Uterus (tissue), 4 donors: ENCODE measurements around the gene DEPDC1. TPM values are rescaled to one million over a fixed set of nuclear protein-coding genes. Genes with fewer than 3 reads are reported as not detected.

Experiments used
- DNase-seq, 2 donors: peaks; one replicate each; pipeline ENCODE4 v3.0.0-alpha.2; 2019 to 2020
- H3K27ac ChIP-seq, 2 donors: fragments of 200-600 bp; sonication (generic); 1 replicate in 1 of 2; 2 replicates in 1 of 2; pipeline ENCODE4 v1.5.1; 2016 to 2018
- H3K27me3 ChIP-seq, 2 donors: fragments of 200-600 bp; sonication (generic); one replicate each; pipeline ENCODE4 v1.5.1; 2018 to 2019; ENCODE audit warnings: control low read depth in 1 of 2
- H3K36me3 ChIP-seq, 2 donors: fragments of 200-600 bp; sonication (generic); one replicate each; pipeline ENCODE4 v1.5.1; 2019; ENCODE audit warnings: control low read depth in 1 of 2
- H3K4me1 ChIP-seq, 2 donors: fragments of 200-600 bp; sonication (generic); one replicate each; pipeline ENCODE4 v1.5.1; 2018 to 2019; ENCODE audit warnings: control low read depth in 1 of 2
- H3K4me3 ChIP-seq, 2 donors: fragments of 200-600 bp; sonication (generic); 1 replicate in 1 of 2; 2 replicates in 1 of 2; pipeline ENCODE4 v1.5.1; 2018 to 2019; ENCODE audit warnings: mild to moderate bottlenecking in 1 of 2
- H3K9me3 ChIP-seq, 2 donors: fragments of 200-600 bp; sonication (generic); one replicate each; pipeline ENCODE4 v1.5.1; 2019; ENCODE audit warnings: control low read depth in 1 of 2
- CTCF ChIP-seq, 4 experiments: fragments of 200-600 bp in 2 of 4; fragments of 450-650 bp in 2 of 4; sonication (generic) in 2 of 4; IDR thresholded peaks; one replicate each; pipeline ENCODE4 v1.5.1; 2016 to 2019; ENCODE audit warnings: antibody characterized with exemption in 4 of 4, mild to moderate bottlenecking in 2 of 4, moderate library complexity in 1 of 4
- POLR2A ChIP-seq, 2 donors: fragments of 450-650 bp; IDR thresholded peaks; one replicate each; pipeline ENCODE4 v1.6.1; 2016; ENCODE audit warnings: antibody characterized with exemption in 2 of 2, mild to moderate bottlenecking in 1 of 2, moderate library complexity in 1 of 2
- intact Hi-C: fragments of 100-400 bp; cut with DNase I; formaldehyde crosslinking; loops from one replicate; pipeline ENCODE4 v1.15.1; 2023; ENCODE audit warnings: low total_unique reads
- total RNA-seq, 4 donors: library from RNA; depleted of rRNA in 3 of 4; stranded (reverse); fragments of >200 nt in 3 of 4; gene quantifications; one replicate each; pipeline versions ENCODE4 v1.1.0 to v1.2.4, GENCODE V29; 2014 to 2023
- donor health status: DM: yes; HTN: yes; CAD: no.

DEPDC1 gene
- total RNA-seq, 4 donors from 2014 or later: under 0.01 to 18.1 (median 2.9) TPM

- Histone ChIP-seq H3K9me3 (no peaks in the 10 kb centered on the region), H3K4me1 (no peaks in the 10 kb centered on the region), H3K27ac (no peak overlapping the region), H3K4me3 (no peak overlapping the region), H3K36me3 (no peaks in the 10 kb centered on the region), H3K27me3 (no peaks in the 10 kb centered on the region)
- no peak for DNase-seq
- TF ChIP-seq POLR2A (IDR thresholded peaks at IDR 0.05) (no peak), CTCF (IDR thresholded peaks at IDR 0.05) (no peak)
- intact Hi-C loops: no loop called here
These were observed 28.9 kb upstream of the DEPDC1 start for GRCh38 chr1:68525781-68526180.

GRCh38 chr1:68521286-68521685 lies 24.4 kb upstream of the DEPDC1 start:
- H3K9me3 ChIP-seq: no peaks in the 10 kb centered on the region
- intact Hi-C loops: no loop called here
- H3K27me3 ChIP-seq: no peaks in the 10 kb centered on the region

GRCh38 chr1:68516066-68516465 lies 19.2 kb upstream of the DEPDC1 start:
- H3K4me3 ChIP-seq: no peak overlapping the region
- no peak overlapping the region for H3K27ac ChIP-seq
- no peaks in the 10 kb centered on the region for H3K27me3 ChIP-seq
- no peaks in the 10 kb centered on the region for H3K36me3 ChIP-seq
- DNase-seq: no peak
- no peaks in the 10 kb centered on the region for H3K9me3 ChIP-seq
- TF ChIP-seq CTCF (IDR thresholded peaks at IDR 0.05) (no peak), POLR2A (IDR thresholded peaks at IDR 0.05) (no peak)
- no peaks in the 10 kb centered on the region for H3K4me1 ChIP-seq
- intact Hi-C loops: no loop called here

More at GRCh38 chr1:68521286-68521685, 24.4 kb upstream of the DEPDC1 start:
- DNase-seq: no peak
- no peaks in the 10 kb centered on the region for H3K36me3 ChIP-seq
- H3K4me3 ChIP-seq: no peak overlapping the region
- no peaks in the 10 kb centered on the region for H3K4me1 ChIP-seq
- no peak for TF ChIP-seq POLR2A (IDR thresholded peaks at IDR 0.05)
- TF ChIP-seq CTCF (IDR thresholded peaks at IDR 0.05): no peak
- no peak overlapping the region for H3K27ac ChIP-seq

GRCh38 chr1:68511254-68511653 lies 14.4 kb upstream of the DEPDC1 start:
- no peaks in the 10 kb centered on the region for H3K36me3 ChIP-seq
- H3K27me3 ChIP-seq: no peaks in the 10 kb centered on the region
- H3K4me3 ChIP-seq: no peak overlapping the region
- H3K27ac ChIP-seq: no peak overlapping the region
- intact Hi-C loops: no loop called here
- DNase-seq: no peak
- TF ChIP-seq CTCF (IDR thresholded peaks at IDR 0.05) (no peak), POLR2A (IDR thresholded peaks at IDR 0.05) (no peak)
- no peaks in the 10 kb centered on the region for H3K9me3 ChIP-seq
- no peaks in the 10 kb centered on the region for H3K4me1 ChIP-seq

GRCh38 chr1:68506386-68506785 lies 9.5 kb upstream of the DEPDC1 start:
- DNase-seq: no peak
- intact Hi-C loops: no loop called here
- Histone ChIP-seq H3K4me1 (no peaks in the 10 kb centered on the region), H3K4me3 (no peak overlapping the region), H3K27me3 (no peaks in the 10 kb centered on the region), H3K27ac (no peak overlapping the region), H3K36me3 (no peaks in the 10 kb centered on the region), H3K9me3 (no peaks in the 10 kb centered on the region)
- TF ChIP-seq CTCF (IDR thresholded peaks at IDR 0.05): no peak
- no peak for TF ChIP-seq POLR2A (IDR thresholded peaks at IDR 0.05)
